PC-9 (cell line): ENCODE results near the gene RDH14. TPM values are rescaled to one million over a fixed set of nuclear protein-coding genes. Genes with fewer than 3 reads are reported as not detected.

Experiments
- BruUV-seq: library from RNA; stranded (reverse); fragments of 400-500 nt; replicated peaks from 2 replicates; lab custom pipeline; 2021; lab: Mats Ljungman, UMichigan
- CTCF ChIA-PET: fragments of 300-600 bp; sonication (Branson Sonifier 250); formaldehyde crosslinking; loops from one replicate; lab custom pipeline; 2022; ENCODE audit warnings: antibody characterized with exemption; lab: Charles Lee
- POLR2A ChIA-PET: fragments of 300-600 bp; sonication (Branson Sonifier 250); formaldehyde crosslinking; loops from one replicate; lab custom pipeline; 2022; ENCODE audit warnings: antibody characterized with exemption; ENCODE audit not compliant: unreplicated experiment; lab: Charles Lee
- DNase-seq, 2 experiments: peaks; one replicate each; pipeline versions ENCODE4 v3.0.0 to v3.0.0-alpha.2; 2015 to 2022; ENCODE audit warnings: mixed read lengths in 1 of 2
- H2AFZ ChIP-seq: fragments of 200-600 bp; sonication (generic); 2 replicates; pipeline ENCODE4 v1.8.1; 2017; ENCODE audit warnings: antibody characterized with exemption
- H3F3A ChIP-seq: fragments of 200-600 bp; sonication (generic); 2 replicates; pipeline ENCODE4 v1.8.1; 2017; ENCODE audit warnings: antibody characterized with exemption, mild to moderate bottlenecking, low read depth; ENCODE audit not compliant: insufficient read depth
- H3K27ac ChIP-seq: fragments of 200-600 bp; sonication (generic); 2 replicates; pipeline ENCODE4 v1.6.1; 2016; ENCODE audit warnings: mixed run types
- H3K27me3 ChIP-seq: fragments of 200-600 bp; sonication (generic); 2 replicates; pipeline ENCODE4 v1.6.1; 2016; ENCODE audit warnings: low read depth, mixed run types; ENCODE audit not compliant: insufficient read depth
- H3K36me3 ChIP-seq: fragments of 200-600 bp; sonication (generic); 2 replicates; pipeline ENCODE4 v1.6.1; 2016; ENCODE audit warnings: low read depth, mixed run types
- H3K4me1 ChIP-seq: fragments of 200-600 bp; sonication (generic); replicated peaks from 2 replicates; pipeline ENCODE4 v1.6.1; 2016; ENCODE audit warnings: mixed run types; ENCODE audit not compliant: insufficient read depth
- H3K4me2 ChIP-seq: fragments of 200-600 bp; sonication (generic); 2 replicates; pipeline ENCODE4 v1.6.1; 2017; ENCODE audit warnings: mixed run types
- H3K4me3 ChIP-seq: fragments of 200-600 bp; sonication (generic); 2 replicates; pipeline ENCODE4 v1.6.1; 2016; ENCODE audit warnings: mixed run types
- H3K79me2 ChIP-seq: fragments of 200-600 bp; sonication (generic); 2 replicates; pipeline ENCODE4 v1.6.1; 2017; ENCODE audit warnings: low read depth, mixed run types
- H3K9me2 ChIP-seq: fragments of 200-600 bp; sonication (generic); 2 replicates; pipeline ENCODE4 v1.8.1; 2017; ENCODE audit warnings: mild to moderate bottlenecking; ENCODE audit not compliant: insufficient read depth
- H3K9me3 ChIP-seq: fragments of 200-600 bp; sonication (generic); 2 replicates; pipeline ENCODE4 v1.8.1; 2016; ENCODE audit warnings: low read depth; ENCODE audit not compliant: insufficient read depth
- H4K20me1 ChIP-seq: fragments of 200-600 bp; sonication (generic); 2 replicates; pipeline ENCODE4 v1.8.1; 2017; ENCODE audit not compliant: insufficient read depth
- CTCF ChIP-seq: fragments of 200-600 bp; sonication (generic); conservative IDR thresholded peaks from 2 replicates; pipeline ENCODE4 v1.6.1; 2017; ENCODE audit warnings: mixed run types, antibody characterized with exemption, mild to moderate bottlenecking, moderate library complexity
- EZH2 ChIP-seq: fragments of 200-600 bp; sonication (generic); IDR thresholded peaks from 2 replicates; pipeline ENCODE4 v1.8.0; 2017; ENCODE audit warnings: antibody characterized with exemption, low read depth
- intact Hi-C: fragments of 100-400 bp; cut with micrococcal nuclease; formaldehyde crosslinking; loops from one replicate; pipeline ENCODE4 v1.10.0; 2022; ENCODE audit not compliant: unreplicated experiment
- total RNA-seq: library from RNA; stranded (reverse); gene quantifications from 2 replicates; pipeline ENCODE4 v1.2.3, GENCODE V29; 2021

RDH14 gene
- total RNA-seq, 1 experiment from 2014 or later, result 17.2 TPM

GRCh38 chr2:18604531-18604885 lies 44.1 kb upstream of the RDH14 start:
- Histone ChIP-seq H3K4me2 (no peak overlapping the region), H3K4me3 (no peak overlapping the region), H3K36me3 (no peaks in the 10 kb centered on the region), H3K27ac (no peak overlapping the region), H3K27me3 (no peaks in the 10 kb centered on the region), H3K9me3 (no peaks in the 10 kb centered on the region), H2AFZ (no peak overlapping the region), H3K79me2 (no peaks in the 10 kb centered on the region), H4K20me1 (no peaks in the 10 kb centered on the region), H3K4me1 (no peaks in the 10 kb centered on the region), H3K9me2 (no peaks in the 10 kb centered on the region), H3F3A (no peaks in the 10 kb centered on the region)
- TF ChIP-seq CTCF (no peak), EZH2 (no peak)
- ChIA-PET CTCF (no interaction called here), POLR2A (no interaction called here)
- BruUV-seq, result no TSS peak
- DNase-seq, result no peak
- intact Hi-C loops, result no loop called here

GRCh38 chr2:18603854-18604530 lies 43.5 kb upstream of the RDH14 start:
- no peak for TF ChIP-seq EZH2
- no peak for TF ChIP-seq CTCF
- H2AFZ ChIP-seq, result no peak overlapping the region
- intact Hi-C loops, result no loop called here
- H3K27me3 ChIP-seq, result no peaks in the 10 kb centered on the region
- H3K4me2 ChIP-seq, result no peak overlapping the region
- no peaks in the 10 kb centered on the region for H4K20me1 ChIP-seq
- no peak overlapping the region for H3K4me3 ChIP-seq
- no TSS peak for BruUV-seq
- no peaks in the 10 kb centered on the region for H3K9me3 ChIP-seq
- H3K9me2 ChIP-seq, result no peaks in the 10 kb centered on the region
- no peaks in the 10 kb centered on the region for H3K4me1 ChIP-seq
- ChIA-PET POLR2A (no interaction called here), CTCF (no interaction called here)
- no peak overlapping the region for H3K27ac ChIP-seq
- H3F3A ChIP-seq, result no peaks in the 10 kb centered on the region
- H3K36me3 ChIP-seq, result no peaks in the 10 kb centered on the region
- no peak for DNase-seq
- H3K79me2 ChIP-seq, result no peaks in the 10 kb centered on the region

GRCh38 chr2:18602298-18602697 lies 41.8 kb upstream of the RDH14 start:
- Histone ChIP-seq H3K27ac (no peak overlapping the region), H3K9me2 (no peaks in the 10 kb centered on the region), H3K4me2 (no peak overlapping the region), H4K20me1 (no peaks in the 10 kb centered on the region), H3K36me3 (no peaks in the 10 kb centered on the region), H3K4me1 (no peaks in the 10 kb centered on the region), H3K9me3 (no peaks in the 10 kb centered on the region), H3F3A (no peaks in the 10 kb centered on the region), H3K79me2 (no peaks in the 10 kb centered on the region), H3K27me3 (no peaks in the 10 kb centered on the region), H2AFZ (no peak overlapping the region), H3K4me3 (no peak overlapping the region)
- TF ChIP-seq EZH2 (no peak), CTCF (no peak)
- ChIA-PET POLR2A (no interaction called here), CTCF (no interaction called here)
- no TSS peak for BruUV-seq
- intact Hi-C loops, result no loop called here
- DNase-seq, result no peak
